ENCODE measurements around the gene MARCOL. TPM values are rescaled to one million over a fixed set of nuclear protein-coding genes. Genes with fewer than 3 reads are reported as not detected.

MARCOL gene
- total and polyA plus RNA-seq, 2 donors (not counting 1 experiment from before 2014, with no cell fraction given) = not detected

DNA sequence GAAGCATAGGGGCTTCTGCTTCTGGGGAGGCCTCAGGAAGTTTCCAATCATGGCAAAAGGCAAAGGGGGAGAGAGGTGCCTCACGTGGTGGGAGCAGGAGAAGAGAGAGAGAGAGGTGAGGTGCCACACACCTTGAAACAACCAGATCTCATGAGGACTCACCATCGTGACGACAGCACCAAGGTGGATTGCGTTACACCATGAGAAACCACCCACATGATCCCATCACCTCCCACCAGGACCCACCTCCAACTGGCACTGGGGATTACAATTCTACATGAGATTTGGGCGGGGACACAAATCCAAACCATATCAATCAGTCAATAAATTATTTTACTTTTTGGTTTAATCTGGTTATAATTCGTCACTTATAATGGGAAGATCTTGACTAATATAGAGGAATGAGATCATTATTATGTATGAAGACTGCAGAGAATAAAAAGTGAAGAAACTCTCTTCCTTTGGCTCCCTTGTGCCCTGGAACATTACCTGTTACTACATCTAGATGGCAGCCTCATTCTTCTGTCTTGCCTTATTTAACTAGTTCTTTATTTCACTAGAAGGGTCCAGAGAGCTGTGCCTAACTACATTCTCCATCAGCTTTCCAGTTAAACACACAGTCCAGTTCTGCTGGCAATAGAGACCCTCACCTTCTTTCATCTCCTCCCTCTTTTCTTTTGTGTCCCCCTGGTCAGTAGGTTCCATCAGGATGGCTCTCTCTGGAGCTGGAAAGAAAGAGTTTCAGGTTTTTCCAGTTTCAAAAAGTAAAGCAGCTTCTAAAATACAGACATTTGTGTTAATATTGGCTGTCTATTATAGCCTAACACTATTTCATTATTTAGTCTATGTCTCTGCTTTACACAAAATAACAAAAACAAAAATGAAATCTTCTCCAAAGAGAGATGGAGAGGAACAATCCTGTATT, 52.2 kb downstream of the MARCOL start:
- Histone ChIP-seq H3K9ac (ENCODE audit: insufficient read depth, low read length) (no peak overlapping the region), H2AFZ (ENCODE audit: low read length) (no peak overlapping the region), H3K9me3 (ENCODE audit: control insufficient read depth, insufficient read depth, low read depth, low read length) (no peaks in the 10 kb centered on the region), H3K27ac (ENCODE audit: insufficient read depth, low read length) (no peak overlapping the region), H3K27me3 (ENCODE audit: control insufficient read depth, insufficient read depth, low read length) (no peaks in the 10 kb centered on the region), H3K36me3 (ENCODE audit: control insufficient read depth, insufficient read depth, low read length) (no peaks in the 10 kb centered on the region), H3K79me2 (ENCODE audit: control insufficient read depth, insufficient read depth, low read length) (no peaks in the 10 kb centered on the region), H3K4me3 (replicated peaks in 1 of 4; ENCODE audit: control extremely low read depth in 1 of 4, insufficient read depth in 1 of 4, low read depth in 3 of 4, low read length in 4 of 4) (no peak overlapping the region), H4K20me1 (ENCODE audit: control insufficient read depth, extremely low read depth, insufficient read depth, low read length) (no peaks in the 10 kb centered on the region), H3K4me1 (ENCODE audit: control insufficient read depth, extremely low read depth, insufficient read depth, low read length) (no peaks in the 10 kb centered on the region), H3K4me2 (ENCODE audit: extremely low read depth, insufficient read depth, low read length) (no peak overlapping the region)
- DNase-seq (ENCODE audit: low read depth in 2 of 2) = peak in 1 of 2 donors; percentile 47
- TF ChIP-seq EZH2 (IDR thresholded peaks at IDR 0.05; ENCODE audit: low read length, missing control alignments) (no peak), CTCF (conservative IDR thresholded peaks at IDR 0.05 in 1 of 2, IDR thresholded peaks at IDR 0.05 in 1 of 2; ENCODE audit: low read depth in 1 of 2, low read length in 2 of 2) (peak; percentile 29 to 60)

Other genes with a start within 250 kb of the MARCOL start
- not detected in 2 replicates for gene SPINK5, start 174.5 kb upstream of the MARCOL start, total RNA-seq
- gene SPINK5, start 174.5 kb upstream of the MARCOL start, polyA plus RNA-seq = not detected in 2 replicates
- not detected in 2 replicates for gene SPINK14, start 70.0 kb upstream of the MARCOL start, total RNA-seq
- gene SPINK14, start 70.0 kb upstream of the MARCOL start, polyA plus RNA-seq = not detected in 2 replicates
- not detected in 2 replicates for gene SPINK6, start 35.5 kb upstream of the MARCOL start, total RNA-seq
- not detected in 2 replicates for gene SPINK6, start 35.5 kb upstream of the MARCOL start, polyA plus RNA-seq
- gene SPINK13, start 30.3 kb downstream of the MARCOL start, total RNA-seq = not detected in 2 replicates
- gene SPINK13, start 30.3 kb downstream of the MARCOL start, polyA plus RNA-seq = not detected in 2 replicates
- gene SPINK7, start 73.9 kb downstream of the MARCOL start, total RNA-seq = not detected in 2 replicates
- not detected in 2 replicates for gene SPINK7, start 73.9 kb downstream of the MARCOL start, polyA plus RNA-seq
- gene SPINK9, start 97.0 kb downstream of the MARCOL start, total RNA-seq = not detected in 2 replicates
- not detected in 2 replicates for gene SPINK9, start 97.0 kb downstream of the MARCOL start, polyA plus RNA-seq
- gene FBXO38, start 145.4 kb downstream of the MARCOL start, total RNA-seq = 50.3 and 62.4 TPM in 2 replicates
- gene FBXO38, start 145.4 kb downstream of the MARCOL start, polyA plus RNA-seq = 18.1 and 25.0 TPM in 2 replicates

Data from fibroblast of lung (primary cell).